ENCODE measurements around the gene FANCC. TPM values are rescaled to one million over a fixed set of nuclear protein-coding genes. Genes with fewer than 3 reads are reported as not detected.

Gene FANCC
- total RNA-seq, 2 experiments from 2014 or later = 5.7 to 6.3 TPM

GRCh38 chr9:95060916-95061315 is 256.6 kb downstream of the FANCC start:
- DNase-seq = no peak
- H3K27me3 ChIP-seq (ENCODE audit: control insufficient read depth in 1 of 2, insufficient read depth in 2 of 2, low read length in 2 of 2) = no peaks in the 10 kb centered on the region
- ChIA-PET POLR2A (no interaction called here), CTCF (no interaction called here)
- Mint-ChIP-seq H3K4me3 (no peak overlapping the region), H3K9me3 (no peaks in the 10 kb centered on the region), H3K4me1 (ENCODE audit: low read depth) (no peaks in the 10 kb centered on the region), H3K36me3 (ENCODE audit: low read depth) (no peaks in the 10 kb centered on the region), H3K27ac (no peak overlapping the region), H3K27me3 (no peaks in the 10 kb centered on the region)
- H3K36me3 ChIP-seq (ENCODE audit: insufficient read depth, low read length) = no peaks in the 10 kb centered on the region
- H3K4me3 ChIP-seq (ENCODE audit: low read length) = no peak overlapping the region
- no peak for TF ChIP-seq CTCF (IDR thresholded peaks at IDR 0.05)
- intact Hi-C loops (cut with DNase I, micrococcal nuclease) = no loop called here
- no peak for ATAC-seq (ENCODE audit: poor library complexity)
- H3K4me1 ChIP-seq (ENCODE audit: insufficient read depth, low read length) = no peaks in the 10 kb centered on the region
- no peaks in the 10 kb centered on the region for H3K9me3 ChIP-seq (ENCODE audit: control insufficient read depth in 1 of 2, insufficient read depth in 1 of 2, low read length in 2 of 2)
- no peak overlapping the region for H3K27ac ChIP-seq (ENCODE audit: low read depth in 1 of 2, low read length in 2 of 2)

GRCh38 chr9:95060234-95060633 is 257.3 kb downstream of the FANCC start:
- ChIA-PET CTCF (no interaction called here), POLR2A (no interaction called here)
- ATAC-seq (ENCODE audit: poor library complexity) (no peak), DNase-seq (no peak)
- no peaks in the 10 kb centered on the region for H3K36me3 Mint-ChIP-seq (ENCODE audit: low read depth)
- intact Hi-C loops (cut with DNase I, micrococcal nuclease) = no loop called here
- H3K27ac Mint-ChIP-seq = no peak overlapping the region
- H3K9me3 Mint-ChIP-seq = no peaks in the 10 kb centered on the region
- H3K4me1 ChIP-seq (ENCODE audit: insufficient read depth, low read length) = no peaks in the 10 kb centered on the region
- H3K4me3 ChIP-seq (ENCODE audit: low read length) = no peak overlapping the region
- no peak overlapping the region for H3K4me3 Mint-ChIP-seq
- no peak overlapping the region for H3K27ac ChIP-seq (ENCODE audit: low read depth in 1 of 2, low read length in 2 of 2)
- no peak for TF ChIP-seq CTCF (IDR thresholded peaks at IDR 0.05)
- H3K27me3 Mint-ChIP-seq = no peaks in the 10 kb centered on the region
- H3K36me3 ChIP-seq (ENCODE audit: insufficient read depth, low read length) = no peaks in the 10 kb centered on the region
- no peaks in the 10 kb centered on the region for H3K27me3 ChIP-seq (ENCODE audit: control insufficient read depth in 1 of 2, insufficient read depth in 2 of 2, low read length in 2 of 2)
- H3K9me3 ChIP-seq (ENCODE audit: control insufficient read depth in 1 of 2, insufficient read depth in 1 of 2, low read length in 2 of 2) = no peaks in the 10 kb centered on the region
- H3K4me1 Mint-ChIP-seq (ENCODE audit: low read depth) = no peaks in the 10 kb centered on the region

GRCh38 chr9:95058795-95059386 is 258.6 kb downstream of the FANCC start:
- CTCF ChIA-PET = no interaction called here
- H3K4me1 ChIP-seq (ENCODE audit: insufficient read depth, low read length) = no peaks in the 10 kb centered on the region
- H3K27ac Mint-ChIP-seq = no peak overlapping the region
- no peaks in the 10 kb centered on the region for H3K27me3 Mint-ChIP-seq
- H3K4me3 Mint-ChIP-seq = no peak overlapping the region
- no peak overlapping the region for H3K4me3 ChIP-seq (ENCODE audit: low read length)
- DNase-seq (no peak), ATAC-seq (ENCODE audit: poor library complexity) (no peak)
- H3K9me3 ChIP-seq (ENCODE audit: control insufficient read depth in 1 of 2, insufficient read depth in 1 of 2, low read length in 2 of 2) = no peaks in the 10 kb centered on the region
- TF ChIP-seq CTCF (IDR thresholded peaks at IDR 0.05) = no peak
- no peaks in the 10 kb centered on the region for H3K36me3 Mint-ChIP-seq (ENCODE audit: low read depth)
- H3K27me3 ChIP-seq (ENCODE audit: control insufficient read depth in 1 of 2, insufficient read depth in 2 of 2, low read length in 2 of 2) = no peaks in the 10 kb centered on the region
- H3K9me3 Mint-ChIP-seq = no peaks in the 10 kb centered on the region
- no peaks in the 10 kb centered on the region for H3K4me1 Mint-ChIP-seq (ENCODE audit: low read depth)
- intact Hi-C loops (cut with DNase I, micrococcal nuclease) = no loop called here
- no peak overlapping the region for H3K27ac ChIP-seq (ENCODE audit: low read depth in 1 of 2, low read length in 2 of 2)
- no peaks in the 10 kb centered on the region for H3K36me3 ChIP-seq (ENCODE audit: insufficient read depth, low read length)
- POLR2A ChIA-PET = no interaction called here
